Measurements from ENCODE around the gene SNX25.
A peak's percentile ranks its signal among the peaks of the same experiment; 100 is the strongest.
"Not testable (repeated sequence)": the region's sequence is repeated elsewhere in the genome, so short reads cannot be mapped to it uniquely, and the experiment has no call there.

SNX25 gene

GRCh38 chr4:185209031-185209851, at the start of gene SNX25:
TSS of gene SNX25 (plus strand) at chr4:185209598. CDS start at chr4:185209827, 229 bp downstream.
- peak; percentile 89 for DNase-seq

GRCh38 chr4:185165605-185166063, 43.8 kb upstream of the SNX25 start:
- no peak for DNase-seq

- DNase-seq: no peak
Measured at GRCh38 chr4:185167234-185167633, 42.2 kb upstream of the SNX25 start.

DNA sequence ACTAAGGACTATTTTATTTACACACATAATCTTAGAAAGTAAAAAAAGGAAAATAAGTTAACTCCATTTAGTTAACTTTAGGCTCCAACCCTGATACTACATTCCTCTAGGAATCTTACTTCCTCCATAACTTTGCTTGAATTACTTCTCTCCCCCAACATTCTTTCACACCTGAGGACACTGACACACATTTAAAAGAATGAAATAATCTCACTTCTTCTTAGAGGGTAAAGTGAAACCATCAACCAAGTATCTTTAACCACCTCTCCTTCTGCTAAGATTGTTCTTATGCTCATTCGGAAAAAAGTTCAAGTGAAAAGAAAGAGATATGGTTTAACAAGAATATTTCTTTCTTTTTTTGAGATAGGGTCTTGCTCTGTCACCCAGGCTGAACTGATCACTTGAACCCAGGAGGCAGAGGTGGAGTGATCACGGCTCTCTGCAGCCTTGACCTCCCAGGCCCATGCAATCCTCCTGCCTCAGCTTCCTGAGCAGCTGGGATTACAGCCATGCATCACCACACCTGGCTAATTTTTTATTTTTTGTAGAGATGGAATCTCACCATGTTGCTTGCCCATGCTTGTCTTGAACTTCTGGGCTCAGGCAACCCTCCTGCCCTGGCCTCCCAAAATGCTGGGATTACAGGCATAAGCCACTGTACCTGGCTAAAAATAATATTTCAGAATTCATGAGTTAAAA, 37.9 kb upstream of the SNX25 start:
- DNase-seq: no peak

GRCh38 chr4:185179488-185179887, 29.9 kb upstream of the SNX25 start:
- no peak for DNase-seq

DNA sequence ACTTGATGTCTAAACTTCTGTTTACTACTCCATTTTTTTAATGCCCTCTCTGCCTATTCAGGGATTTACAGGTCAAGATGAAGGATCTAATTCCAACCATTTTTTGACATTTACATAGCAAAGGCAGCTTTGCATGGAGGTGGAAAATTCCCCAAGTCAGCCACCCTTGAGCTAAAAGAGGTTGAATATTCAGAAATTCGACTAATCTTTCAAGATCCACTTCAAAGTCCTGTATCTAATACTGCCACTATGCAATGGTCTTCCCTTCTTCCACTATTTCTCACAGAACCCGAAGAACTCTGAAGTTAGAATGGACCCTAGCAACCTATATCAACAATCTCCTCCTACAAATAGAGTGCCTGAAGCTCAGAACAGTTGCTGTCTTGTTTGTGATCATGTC, 27.2 kb upstream of the SNX25 start:
- DNase-seq: no peak

DNA sequence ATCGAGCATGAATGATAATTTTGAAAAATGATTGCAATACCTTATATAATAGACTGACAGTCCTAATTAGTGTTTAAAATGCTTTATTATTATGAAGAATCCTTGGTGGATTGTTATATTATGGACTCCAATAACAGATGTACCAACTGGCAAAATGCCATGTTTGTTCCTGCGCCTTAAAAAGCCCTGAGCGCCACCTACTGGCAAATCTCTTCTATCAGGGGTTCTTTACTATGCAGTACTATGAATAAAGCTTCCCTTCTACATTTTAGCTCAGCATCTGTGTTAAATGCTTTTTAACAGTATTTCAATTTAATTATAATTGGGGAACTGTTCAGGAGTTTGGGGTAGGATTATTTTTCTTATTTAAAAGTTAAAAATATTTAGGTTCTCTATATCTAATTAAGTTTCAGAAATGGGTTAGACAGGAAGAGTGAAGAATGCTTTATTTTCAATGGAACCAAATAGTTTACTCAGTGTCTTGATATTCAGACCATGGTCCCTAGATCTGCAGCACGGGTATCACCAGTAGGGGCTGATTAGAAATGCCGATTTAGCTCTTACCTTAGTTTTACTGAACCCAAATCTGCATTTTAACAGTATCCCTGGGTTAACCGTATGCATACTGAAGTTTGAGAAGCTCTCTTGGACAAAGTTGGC, 25.6 kb upstream of the SNX25 start:
- peak; percentile 89 for DNase-seq

DNA sequence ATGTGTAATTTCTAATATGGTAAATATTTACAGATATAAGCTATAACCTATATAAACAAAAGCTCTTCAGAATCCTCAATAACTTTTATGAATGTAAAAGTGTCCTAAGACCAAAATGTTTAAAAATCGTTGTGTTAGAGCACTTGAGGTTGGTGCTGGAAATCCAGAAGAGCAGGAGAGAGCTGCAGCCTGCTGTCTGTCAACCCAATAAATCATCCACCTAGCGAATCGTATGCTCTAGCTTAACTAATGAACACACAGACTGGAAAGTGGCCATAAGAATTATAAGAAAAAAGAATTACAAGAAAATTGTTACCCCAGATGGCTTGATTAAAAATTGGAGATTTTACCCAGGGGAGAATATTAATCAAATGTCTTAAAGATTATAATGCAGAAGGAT, 22.6 kb upstream of the SNX25 start:
- no peak for DNase-seq

GRCh38 chr4:185189606-185190305, 19.6 kb upstream of the SNX25 start:
- no peak for DNase-seq

DNA sequence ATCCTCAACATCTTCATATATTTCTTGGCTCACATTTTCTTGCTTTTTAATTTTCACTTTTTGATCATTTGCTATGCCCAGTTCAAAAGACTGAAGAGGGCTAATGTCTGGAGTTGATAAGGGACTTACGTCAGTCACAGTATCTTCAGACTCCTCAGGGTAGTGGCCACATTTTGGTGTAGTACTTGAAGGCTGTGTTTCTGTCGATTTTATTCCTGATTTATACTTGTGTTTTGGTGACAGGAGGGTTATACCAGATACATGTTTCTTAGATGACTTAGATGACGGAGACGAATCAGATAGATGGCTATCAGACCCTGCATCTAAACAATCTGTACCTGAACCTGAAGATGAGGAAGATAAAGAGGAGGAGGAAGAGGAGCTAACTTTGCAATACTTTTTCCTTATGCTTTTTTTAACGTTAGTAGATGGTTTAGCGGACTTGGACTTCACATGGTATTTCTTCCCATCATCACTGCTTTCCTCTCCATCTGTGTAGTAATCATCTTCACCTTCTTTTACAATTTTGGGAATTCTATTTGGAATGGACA, 19.0 kb upstream of the SNX25 start:
- no peak for DNase-seq

GRCh38 chr4:185192059-185192458, 17.3 kb upstream of the SNX25 start:
- no peak for DNase-seq

GRCh38 chr4:185194924-185195888, 14.2 kb upstream of the SNX25 start:
- no peak for DNase-seq

DNA sequence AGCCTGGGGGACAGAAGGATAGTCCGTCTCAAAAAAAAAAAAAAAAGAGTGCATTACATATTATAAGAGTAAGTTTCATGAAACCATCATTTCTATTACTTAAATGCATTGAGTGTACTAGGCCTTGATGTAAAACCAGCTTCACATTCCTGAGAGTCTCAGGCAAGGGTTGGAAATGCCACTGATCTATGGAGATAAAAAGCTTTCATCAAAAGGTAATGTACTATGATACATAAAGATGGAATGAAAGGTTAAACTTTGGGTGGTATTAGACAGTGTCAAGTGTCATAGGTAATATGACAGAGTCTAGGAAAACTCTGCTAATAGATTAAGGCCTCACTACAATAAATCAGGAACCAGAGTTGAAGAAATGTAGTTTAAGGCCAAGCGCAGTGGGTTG, 13.0 kb upstream of the SNX25 start:
- DNase-seq: no peak

DNA sequence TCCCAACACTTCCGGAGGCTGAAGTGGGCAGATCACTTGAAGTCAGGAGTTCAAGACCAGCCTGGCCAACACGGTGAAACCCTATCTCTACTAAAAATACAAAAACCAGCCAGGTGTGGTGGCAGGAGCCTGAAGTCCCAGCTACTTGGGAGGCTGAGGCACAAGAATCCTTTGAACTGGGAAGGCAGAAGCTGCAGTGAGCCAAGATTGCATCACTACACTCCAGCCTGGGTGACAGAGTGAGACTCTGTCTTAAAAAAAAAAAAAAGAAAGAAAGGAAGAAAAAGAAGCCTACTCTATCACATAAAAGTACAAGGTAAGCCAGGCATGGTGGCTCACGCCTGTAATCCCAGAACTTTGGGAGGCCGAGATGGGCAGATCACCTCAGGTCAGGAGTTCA, 11.2 kb upstream of the SNX25 start:
- DNase-seq: not testable (repeated sequence)

GRCh38 chr4:185201977-185202962, 7.1 kb upstream of the SNX25 start:
- no peak for DNase-seq

- DNase-seq: peak; percentile 25
Measured at GRCh38 chr4:185202984-185203485, 6.4 kb upstream of the SNX25 start.

DNA sequence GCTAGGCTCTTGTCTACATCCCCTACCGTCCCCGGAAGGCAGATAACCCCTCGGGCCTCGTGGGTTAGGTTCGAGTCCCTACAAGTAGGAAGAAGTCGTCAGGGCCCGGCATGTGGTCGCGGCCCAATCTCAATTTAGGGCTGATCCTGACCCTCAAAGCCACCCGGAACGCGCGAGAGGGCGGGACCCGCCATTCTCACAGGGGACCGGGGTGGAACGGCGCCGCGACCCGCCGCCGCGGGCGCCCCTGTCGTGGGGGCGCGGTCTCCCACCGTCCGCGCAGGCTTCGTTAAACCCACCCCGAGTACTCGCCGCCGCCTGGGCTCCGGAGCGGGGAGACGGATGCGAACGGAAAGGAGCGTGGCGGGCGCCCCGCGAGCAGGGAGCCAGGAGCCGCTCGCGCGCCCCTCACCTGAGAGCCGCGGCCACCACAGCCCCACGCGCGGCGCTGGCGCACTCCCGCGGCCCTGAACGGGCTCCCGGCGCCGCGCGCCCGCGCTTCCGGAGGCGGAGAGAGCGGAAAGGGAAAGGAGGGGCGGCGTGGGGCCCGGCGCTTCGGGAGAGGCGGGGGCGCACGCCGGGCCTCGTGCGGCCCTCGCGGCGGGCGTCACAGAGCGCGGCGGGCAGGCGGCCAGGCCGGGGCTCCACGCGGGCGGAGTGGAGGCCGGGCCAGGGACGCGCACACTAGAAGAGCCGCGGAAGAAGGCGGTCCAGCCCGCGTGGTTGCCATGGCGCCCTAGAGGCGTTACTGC, 5.7 kb upstream of the SNX25 start, which contains the start of gene CFAP97:
CFAP97 (minus strand) TSS at position 515 of the 752 bp plus-strand sequence. CDS start 12,804 bp downstream, outside the sequence.
- peak; percentile 91 for DNase-seq

GRCh38 chr4:185204238-185204910, 5.0 kb upstream of the SNX25 start:
- DNase-seq: peak; percentile 27

Measured in midbrain (tissue), 1 donor.